ENCODE results near the gene RAB14.

GRCh38 chr9:121199921-121200320 lies 1.7 kb downstream of the RAB14 start:
- TF ChIP-seq CTCF (IDR thresholded peaks at IDR 0.05) (no peak), POLR2AphosphoS5 (IDR thresholded peaks at IDR 0.05; ENCODE audit: insufficient read depth in 1 of 2, low read depth in 1 of 2) (no peak)
